Ishikawa (cell line): ENCODE data around the gene RPL13.

ENCODE experiments used
- CEBPB ChIP-seq: IDR thresholded peaks from 2 replicates; pipeline ENCODE4 v1.6.1; 2012
- CREB1 ChIP-seq: IDR thresholded peaks from 2 replicates; pipeline ENCODE4 v1.6.1; 2012; ENCODE audit warnings: low read depth
- EGR1 ChIP-seq: IDR thresholded peaks from 2 replicates; pipeline ENCODE4 v1.6.1; 2012
- EP300 ChIP-seq: IDR thresholded peaks from 2 replicates; pipeline ENCODE4 v1.6.1; 2012; ENCODE audit warnings: borderline replicate concordance
- FOXM1 ChIP-seq: IDR thresholded peaks from 2 replicates; pipeline ENCODE4 v1.6.1; 2012; ENCODE audit warnings: low read depth, borderline replicate concordance
- MAX ChIP-seq: IDR thresholded peaks from 2 replicates; pipeline ENCODE4 v1.6.1; 2012
- NFIC ChIP-seq: IDR thresholded peaks from 2 replicates; pipeline ENCODE4 v1.6.1; 2012
- RAD21 ChIP-seq: IDR thresholded peaks from 2 replicates; pipeline ENCODE4 v1.6.1; 2012; ENCODE audit warnings: low read depth
- REST ChIP-seq: IDR thresholded peaks from 2 replicates; pipeline ENCODE4 v1.6.1; 2012; ENCODE audit warnings: low read depth, mild to moderate bottlenecking
- TAF1 ChIP-seq: IDR thresholded peaks from 2 replicates; pipeline ENCODE4 v1.6.1; 2012; ENCODE audit warnings: low read depth, mild to moderate bottlenecking
- TCF12 ChIP-seq: IDR thresholded peaks from 2 replicates; pipeline ENCODE4 v1.6.1; 2012; ENCODE audit warnings: low read depth
- TEAD4 ChIP-seq: IDR thresholded peaks from 2 replicates; pipeline ENCODE4 v1.6.1; 2012
- USF1 ChIP-seq: IDR thresholded peaks from 2 replicates; pipeline ENCODE4 v1.6.1; 2012
- YY1 ChIP-seq: IDR thresholded peaks from 2 replicates; pipeline ENCODE4 v1.6.1; 2012; ENCODE audit warnings: low read depth
- ZBTB7A ChIP-seq: IDR thresholded peaks from 2 replicates; pipeline ENCODE4 v1.6.1; 2012; ENCODE audit warnings: low read depth

Gene RPL13

DNA sequence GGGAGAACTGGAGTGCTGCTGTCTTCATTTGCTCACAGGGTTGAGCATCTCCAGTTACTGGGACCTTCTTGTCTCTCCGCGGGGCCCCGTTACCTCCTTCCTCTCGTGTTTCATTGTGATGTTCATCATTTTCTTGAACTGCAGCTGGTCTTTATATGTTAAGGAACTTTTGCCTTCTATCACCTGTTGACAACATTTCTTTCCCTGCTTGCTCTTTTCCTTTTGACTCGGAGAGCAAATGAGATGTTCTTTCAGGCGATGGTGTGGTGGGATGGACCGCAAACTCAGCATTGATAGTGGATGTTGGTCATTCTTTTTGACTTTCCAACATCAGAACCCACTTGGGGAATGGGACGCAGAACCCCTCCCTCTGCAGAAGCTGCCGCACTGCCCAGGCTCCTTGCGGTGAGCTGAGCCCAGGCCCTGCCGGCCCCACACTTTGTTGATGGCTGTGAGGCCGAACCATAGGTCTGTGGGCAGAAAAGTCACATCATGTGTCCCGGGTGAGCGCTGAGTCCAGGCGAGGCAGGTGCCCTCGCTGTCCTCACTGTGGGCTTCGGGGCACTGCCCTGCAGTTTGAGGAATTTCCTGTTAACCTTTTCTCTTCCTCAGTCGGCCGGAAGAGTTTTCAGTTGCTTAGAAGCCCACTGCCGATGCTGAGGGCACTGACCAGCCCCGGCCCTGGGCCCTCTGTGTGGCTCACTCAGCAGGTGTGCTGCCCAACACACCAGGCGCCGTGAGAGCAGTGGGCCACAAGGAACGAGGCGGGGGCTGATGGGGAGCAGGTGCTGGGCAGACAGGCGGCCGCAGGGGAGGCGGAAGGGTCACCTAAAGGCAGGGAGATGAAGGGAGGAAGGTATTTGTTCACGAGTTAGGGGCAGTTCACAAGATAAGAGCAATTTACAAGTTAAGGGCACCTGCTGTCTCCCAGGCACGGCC is 7.4 kb downstream of the RPL13 start:
- TF ChIP-seq YY1: no peak
- TF ChIP-seq EGR1: no peak
- no peak for TF ChIP-seq ZBTB7A
- no peak for TF ChIP-seq CREB1
- TF ChIP-seq TAF1: no peak
- no peak for TF ChIP-seq FOXM1
- TF ChIP-seq TEAD4: no peak

DNA sequence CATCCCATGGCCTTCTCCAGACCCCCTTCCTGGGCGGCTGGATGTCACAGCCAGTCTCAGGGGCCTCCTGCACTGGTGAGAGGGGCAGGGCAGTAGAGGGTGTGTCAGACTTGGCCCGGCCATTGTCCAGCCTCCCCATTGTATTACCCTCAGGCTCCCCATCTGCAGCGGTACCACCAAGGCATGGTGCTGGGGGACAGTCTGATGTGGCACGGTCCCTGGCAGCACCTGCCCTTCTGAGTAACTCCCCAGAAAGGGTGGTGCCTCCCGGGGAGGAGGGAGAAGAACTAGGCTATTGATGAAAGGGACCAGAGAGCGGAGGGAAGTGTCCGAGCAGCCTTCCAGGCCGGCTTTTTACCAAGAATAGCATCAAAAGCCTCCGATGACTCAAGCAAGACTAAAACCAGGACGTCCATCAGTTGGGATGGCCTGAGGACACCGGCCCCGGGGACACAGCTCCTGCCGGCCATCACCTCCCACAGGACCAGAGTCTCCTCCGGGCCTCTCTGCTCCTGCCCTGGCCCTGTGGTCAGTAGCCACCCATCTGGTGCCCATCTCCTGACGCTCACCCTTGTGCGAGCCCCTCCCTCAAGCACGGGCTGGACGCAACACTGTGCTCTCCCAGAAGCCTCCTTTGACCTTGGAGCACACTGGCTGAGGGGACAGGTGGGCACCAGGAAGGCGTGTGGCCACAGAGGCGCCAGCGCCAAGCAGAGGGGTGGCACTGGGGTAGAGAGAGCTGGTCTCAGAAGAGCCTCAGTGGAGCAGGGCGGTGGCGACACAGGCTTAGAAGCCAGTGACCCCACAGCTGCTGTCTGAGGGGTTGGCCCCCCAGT is 9.2 kb downstream of the RPL13 start:
- TF ChIP-seq REST: no peak
- no peak for TF ChIP-seq EP300
- no peak for TF ChIP-seq NFIC
- TF ChIP-seq CEBPB: no peak
- no peak for TF ChIP-seq TEAD4
- no peak for TF ChIP-seq YY1

GRCh38 chr16:89570342-89570923 is 10.0 kb downstream of the RPL13 start:
- TF ChIP-seq EP300 (no peak), REST (no peak), RAD21 (no peak)

- TF ChIP-seq CREB1: no peak
- TF ChIP-seq TAF1: no peak
- no peak for TF ChIP-seq ZBTB7A
- no peak for TF ChIP-seq TCF12
- TF ChIP-seq TEAD4: no peak
- TF ChIP-seq EGR1: no peak
- no peak for TF ChIP-seq REST
- no peak for TF ChIP-seq USF1
- no peak for TF ChIP-seq CEBPB
- no peak for TF ChIP-seq FOXM1
- no peak for TF ChIP-seq YY1
- TF ChIP-seq NFIC: no peak
- no peak for TF ChIP-seq EP300
- no peak for TF ChIP-seq RAD21
- no peak for TF ChIP-seq MAX
These were observed 11.2 kb downstream of the RPL13 start for GRCh38 chr16:89571636-89572035.

GRCh38 chr16:89572073-89572484 is 11.6 kb downstream of the RPL13 start:
- no peak for TF ChIP-seq ZBTB7A
- TF ChIP-seq FOXM1: no peak
- TF ChIP-seq TAF1: no peak
- TF ChIP-seq REST: no peak
- no peak for TF ChIP-seq MAX
- no peak for TF ChIP-seq USF1
- no peak for TF ChIP-seq EGR1
- no peak for TF ChIP-seq NFIC
- TF ChIP-seq RAD21: no peak
- TF ChIP-seq YY1: no peak
- no peak for TF ChIP-seq CEBPB
- no peak for TF ChIP-seq CREB1
- no peak for TF ChIP-seq TEAD4
- no peak for TF ChIP-seq EP300
- no peak for TF ChIP-seq TCF12
